ENCODE data around the gene CFL1.

Gene CFL1

GRCh38 chr11:65882120-65883057, 24.4 kb upstream of the CFL1 start:
- no peak for DNase-seq (ENCODE audit: low read depth)
- no peak for TF ChIP-seq CTCF (conservative IDR thresholded peaks at IDR 0.05; ENCODE audit: low read depth, low read length)
- H3K4me3 ChIP-seq (ENCODE audit: low read length), result no peak overlapping the region

- DNase-seq (ENCODE audit: low read depth), result no peak
- no peak for TF ChIP-seq CTCF (conservative IDR thresholded peaks at IDR 0.05; ENCODE audit: low read depth, low read length)
- H3K4me3 ChIP-seq (ENCODE audit: low read length), result no peak overlapping the region
Observed at GRCh38 chr11:65880844-65881421, 23.0 kb upstream of the CFL1 start.

GRCh38 chr11:65880027-65880426, 22.0 kb upstream of the CFL1 start:
- no peak for TF ChIP-seq CTCF (conservative IDR thresholded peaks at IDR 0.05; ENCODE audit: low read depth, low read length)
- H3K4me3 ChIP-seq (ENCODE audit: low read length), result no peak overlapping the region
- no peak for DNase-seq (ENCODE audit: low read depth)

- H3K4me3 ChIP-seq (ENCODE audit: low read length), result no peak within 1 kb of the TSS
- DNase-seq (ENCODE audit: low read depth), result no peak
- TF ChIP-seq CTCF (conservative IDR thresholded peaks at IDR 0.05; ENCODE audit: low read depth, low read length), result no peak
Observed at GRCh38 chr11:65879617-65880016, 21.6 kb upstream of the CFL1 start, which contains the start of gene CTSW. TSS of gene CTSW (plus strand) at chr11:65879837. CDS start at chr11:65879855, 18 bp downstream.

- TF ChIP-seq CTCF (conservative IDR thresholded peaks at IDR 0.05; ENCODE audit: low read depth, low read length), result no peak
- peak overlapping the region; percentile 75 for H3K4me3 ChIP-seq (ENCODE audit: low read length)
- peak; percentile 48 for DNase-seq (ENCODE audit: low read depth)
Observed at GRCh38 chr11:65873318-65874156, 15.6 kb upstream of the CFL1 start.

- H3K4me3 ChIP-seq (ENCODE audit: low read length), result peak within 1 kb of the TSS; percentile 75
- no peak for DNase-seq (ENCODE audit: low read depth)
- TF ChIP-seq CTCF (conservative IDR thresholded peaks at IDR 0.05; ENCODE audit: low read depth, low read length), result no peak
Observed at GRCh38 chr11:65872586-65873317, 14.8 kb upstream of the CFL1 start, which contains the start of gene EFEMP2. TSS of gene EFEMP2 (minus strand) at chr11:65872800. CDS start at chr11:65872354, 446 bp downstream.

Measured in retinal pigment epithelial cell (primary cell).